A204.1 (cell line): ENCODE measurements around the gene AGBL5.
"Not testable (repeated sequence)": the region's sequence is repeated elsewhere in the genome, so short reads cannot be mapped to it uniquely, and the experiment has no call there.

Experiments used
- FAIRE-seq: peaks from 2 replicates; lab custom pipeline; 2012; peaks lifted over from hg19 to GRCh38; lab: Jason Lieb, UNC

Gene AGBL5

DNA sequence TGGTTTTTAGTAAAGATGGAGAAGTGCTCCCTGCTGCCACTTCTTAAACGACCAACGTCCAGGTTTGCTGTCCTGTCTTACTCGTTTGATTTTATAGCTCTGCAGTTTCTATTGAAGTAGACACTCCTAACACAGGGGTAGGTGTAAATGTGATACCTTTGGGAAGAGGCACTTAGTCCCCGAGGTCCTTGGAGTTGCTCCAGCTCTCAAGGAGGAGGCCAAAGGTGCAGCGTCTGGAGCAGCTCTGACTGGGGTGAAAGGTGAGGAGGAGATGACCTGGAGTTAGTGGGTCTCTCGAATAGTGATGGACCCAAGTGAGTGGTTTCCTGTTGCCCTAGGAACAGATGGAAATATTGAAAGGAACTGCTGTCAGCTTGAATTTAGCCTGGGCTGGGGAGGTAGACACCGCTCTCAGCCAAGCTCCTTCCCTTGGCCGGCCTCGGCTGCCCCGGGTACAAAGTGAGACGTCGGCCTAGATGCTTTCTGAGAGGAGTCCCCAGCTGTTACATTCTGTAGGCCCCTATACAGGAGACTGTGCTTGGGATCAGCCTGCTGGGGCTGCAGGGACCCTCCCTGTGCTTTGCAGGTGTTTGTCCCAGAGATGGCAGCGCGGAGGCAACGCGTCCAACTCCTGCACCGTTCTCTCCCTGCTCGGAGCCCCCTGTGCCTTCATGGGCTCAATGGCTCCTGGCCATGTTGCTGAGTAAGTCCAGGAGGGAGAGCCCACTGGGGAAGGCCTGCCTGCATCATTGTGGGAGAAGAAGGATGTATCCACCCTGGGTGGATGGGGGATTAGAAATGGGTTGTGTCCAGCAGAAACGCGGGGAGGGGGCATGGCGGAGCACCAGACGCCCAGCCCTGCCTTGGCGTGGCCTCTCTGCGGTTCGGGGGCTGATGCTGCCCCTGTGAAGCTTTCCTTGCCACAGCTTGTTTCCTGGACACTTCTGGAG lies 40.6 kb downstream of the AGBL5 start:
- FAIRE-seq: no peak

- no peak for FAIRE-seq
Measured at GRCh38 chr2:27092696-27093429, 41.4 kb downstream of the AGBL5 start.

DNA sequence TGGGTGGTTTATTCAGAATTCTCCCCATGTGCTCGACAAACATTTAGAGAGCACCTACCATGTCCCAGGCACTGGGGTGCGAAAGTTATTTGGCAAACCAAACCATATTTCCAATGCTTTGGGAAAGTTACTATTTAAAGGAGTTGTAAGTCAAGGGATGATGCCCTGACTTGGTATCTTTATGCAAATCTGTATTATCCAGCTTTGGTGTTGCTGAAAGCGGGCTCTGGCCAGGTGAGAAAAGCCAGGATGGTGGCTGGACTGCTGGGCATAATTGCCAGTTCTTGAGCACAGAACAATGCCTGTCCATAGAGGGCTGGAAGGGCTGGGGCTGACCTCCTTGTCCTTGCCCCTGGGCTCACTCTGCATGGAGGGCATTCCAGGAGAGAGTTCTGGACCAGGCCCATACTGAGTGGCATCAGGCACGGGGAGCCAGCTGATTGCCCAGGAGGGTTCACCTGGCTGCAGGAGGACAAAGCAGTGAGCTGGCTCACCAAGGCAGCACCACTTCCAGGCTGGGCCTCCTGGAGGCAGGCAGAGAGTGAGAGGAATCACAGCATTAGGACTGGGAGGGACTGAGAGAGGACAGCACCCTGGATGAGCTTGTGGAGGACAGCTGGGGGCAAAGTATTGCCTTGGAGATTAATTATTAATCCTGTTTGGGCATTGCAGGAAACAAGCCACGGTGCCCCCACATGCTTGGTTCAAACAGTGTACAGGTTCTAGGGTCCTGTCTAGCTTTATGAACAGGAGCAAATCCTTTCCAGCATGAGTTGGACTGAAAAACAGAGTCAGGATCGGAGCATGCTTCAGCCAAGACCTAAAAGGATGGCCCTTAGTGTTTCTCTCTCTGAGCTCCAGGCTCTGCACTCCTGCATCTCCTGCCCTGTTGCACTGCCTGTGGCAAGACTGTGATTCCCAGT lies 42.2 kb downstream of the AGBL5 start:
- FAIRE-seq: no peak

- no peak for FAIRE-seq
Measured at GRCh38 chr2:27094353-27094984, 43.0 kb downstream of the AGBL5 start.

- no peak for FAIRE-seq
Measured at GRCh38 chr2:27095427-27095744, 43.9 kb downstream of the AGBL5 start.

GRCh38 chr2:27095745-27096651 lies 44.5 kb downstream of the AGBL5 start:
- no peak for FAIRE-seq

DNA sequence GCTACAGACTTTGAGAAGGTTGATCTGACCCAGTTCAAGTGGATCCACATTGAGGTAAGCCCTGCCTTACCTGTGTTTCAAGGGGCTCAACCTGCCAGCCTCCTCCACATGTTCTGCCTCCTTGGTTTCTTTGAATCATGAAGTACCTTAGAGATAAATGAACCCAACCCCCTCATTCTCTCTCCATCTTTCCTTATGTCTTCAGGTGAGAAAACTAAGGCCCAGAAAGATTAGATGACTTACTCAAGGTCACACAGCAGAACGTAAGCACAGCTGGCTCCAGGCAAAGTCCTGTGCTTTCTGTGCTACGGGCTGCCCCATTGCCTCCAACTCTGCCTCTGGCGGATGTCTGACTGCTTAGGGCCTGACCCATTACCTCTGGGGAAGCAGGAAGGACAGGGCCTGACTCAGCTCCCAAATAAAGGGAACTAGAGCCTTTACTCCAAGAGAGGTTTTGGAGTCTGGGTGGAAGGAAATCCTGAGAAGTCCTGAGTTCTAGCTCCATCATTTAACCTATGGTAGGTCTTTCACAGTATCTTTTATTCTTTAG lies 45.4 kb downstream of the AGBL5 start:
- no peak for FAIRE-seq

- FAIRE-seq: no peak
Measured at GRCh38 chr2:27097341-27097740, 45.9 kb downstream of the AGBL5 start.

DNA sequence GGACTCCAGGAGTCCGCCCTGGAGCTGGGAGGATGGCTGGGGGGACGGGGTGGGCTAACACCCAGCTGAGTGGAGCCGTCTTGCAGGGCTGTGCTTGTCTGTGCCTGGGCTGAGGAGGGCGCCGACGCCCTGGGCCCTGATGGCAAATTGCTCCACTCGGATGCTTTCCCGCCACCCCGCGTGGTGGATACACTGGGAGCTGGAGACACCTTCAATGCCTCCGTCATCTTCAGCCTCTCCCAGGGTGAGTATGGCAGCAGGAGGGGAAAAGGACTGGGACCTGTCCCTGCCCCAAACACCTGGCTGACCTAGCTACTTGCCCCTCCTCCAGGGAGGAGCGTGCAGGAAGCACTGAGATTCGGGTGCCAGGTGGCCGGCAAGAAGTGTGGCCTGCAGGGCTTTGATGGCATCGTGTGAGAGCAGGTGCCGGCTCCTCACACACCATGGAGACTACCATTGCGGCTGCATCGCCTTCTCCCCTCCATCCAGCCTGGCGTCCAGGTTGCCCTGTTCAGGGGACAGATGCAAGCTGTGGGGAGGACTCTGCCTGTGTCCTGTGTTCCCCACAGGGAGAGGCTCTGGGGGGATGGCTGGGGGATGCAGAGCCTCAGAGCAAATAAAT lies 48.0 kb downstream of the AGBL5 start:
- no peak for FAIRE-seq

DNA sequence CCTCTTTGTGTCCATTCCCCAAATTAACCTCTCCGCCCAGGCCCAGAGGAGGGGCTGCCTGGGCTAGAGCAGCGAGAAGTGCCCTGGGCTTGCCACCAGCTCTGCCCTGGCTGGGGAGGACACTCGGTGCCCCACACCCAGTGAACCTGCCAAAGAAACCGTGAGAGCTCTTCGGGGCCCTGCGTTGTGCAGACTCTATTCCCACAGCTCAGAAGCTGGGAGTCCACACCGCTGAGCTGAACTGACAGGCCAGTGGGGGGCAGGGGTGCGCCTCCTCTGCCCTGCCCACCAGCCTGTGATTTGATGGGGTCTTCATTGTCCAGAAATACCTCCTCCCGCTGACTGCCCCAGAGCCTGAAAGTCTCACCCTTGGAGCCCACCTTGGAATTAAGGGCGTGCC lies 48.6 kb downstream of the AGBL5 start:
- FAIRE-seq: no peak

DNA sequence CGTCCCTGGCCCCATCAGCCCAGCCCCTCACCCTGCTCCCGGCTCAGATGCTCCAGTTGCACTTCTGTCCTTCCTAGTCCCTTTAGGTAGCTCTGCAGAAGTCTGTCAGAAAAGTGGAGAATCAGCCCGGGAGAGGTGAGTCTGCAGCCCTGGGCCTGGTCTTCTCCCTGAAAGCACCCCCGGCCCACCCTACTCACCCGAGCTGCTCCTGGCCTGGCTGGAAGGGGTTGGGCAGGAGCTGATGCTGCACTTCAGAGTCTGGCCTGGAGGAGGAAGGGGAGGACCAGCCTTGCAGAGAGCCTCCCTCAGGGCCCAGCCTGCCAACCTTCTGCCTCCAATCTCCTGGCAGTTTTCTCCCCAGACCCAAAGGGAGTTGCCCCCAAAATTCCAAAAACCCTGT lies 50.9 kb downstream of the AGBL5 start:
- no peak for FAIRE-seq

DNA sequence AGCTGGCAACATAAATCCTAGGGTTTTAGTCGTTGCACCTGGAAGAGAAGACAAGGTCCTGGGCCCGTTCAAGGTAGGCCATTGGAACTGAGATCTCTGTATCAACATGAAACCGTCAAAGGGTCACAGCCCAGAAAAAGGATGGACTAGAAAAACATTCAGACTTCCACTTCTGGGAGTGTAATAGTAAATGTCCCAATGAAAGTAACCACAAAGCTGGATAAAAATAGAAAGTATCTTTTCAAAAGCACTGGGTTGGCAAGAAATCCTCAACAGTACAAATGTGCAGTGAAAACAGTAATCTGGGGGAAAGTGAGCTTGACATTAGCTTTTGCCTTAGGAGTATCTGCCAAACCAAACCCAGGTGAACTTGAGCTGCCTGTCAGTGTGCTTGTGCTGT lies 54.5 kb downstream of the AGBL5 start:
- no peak for FAIRE-seq

GRCh38 chr2:27108221-27108620 lies 56.8 kb downstream of the AGBL5 start:
- FAIRE-seq: no peak

GRCh38 chr2:27109083-27109482 lies 57.6 kb downstream of the AGBL5 start:
- FAIRE-seq: no peak

- FAIRE-seq: not testable (repeated sequence)
Measured at GRCh38 chr2:27110603-27111352, 59.3 kb downstream of the AGBL5 start.

DNA sequence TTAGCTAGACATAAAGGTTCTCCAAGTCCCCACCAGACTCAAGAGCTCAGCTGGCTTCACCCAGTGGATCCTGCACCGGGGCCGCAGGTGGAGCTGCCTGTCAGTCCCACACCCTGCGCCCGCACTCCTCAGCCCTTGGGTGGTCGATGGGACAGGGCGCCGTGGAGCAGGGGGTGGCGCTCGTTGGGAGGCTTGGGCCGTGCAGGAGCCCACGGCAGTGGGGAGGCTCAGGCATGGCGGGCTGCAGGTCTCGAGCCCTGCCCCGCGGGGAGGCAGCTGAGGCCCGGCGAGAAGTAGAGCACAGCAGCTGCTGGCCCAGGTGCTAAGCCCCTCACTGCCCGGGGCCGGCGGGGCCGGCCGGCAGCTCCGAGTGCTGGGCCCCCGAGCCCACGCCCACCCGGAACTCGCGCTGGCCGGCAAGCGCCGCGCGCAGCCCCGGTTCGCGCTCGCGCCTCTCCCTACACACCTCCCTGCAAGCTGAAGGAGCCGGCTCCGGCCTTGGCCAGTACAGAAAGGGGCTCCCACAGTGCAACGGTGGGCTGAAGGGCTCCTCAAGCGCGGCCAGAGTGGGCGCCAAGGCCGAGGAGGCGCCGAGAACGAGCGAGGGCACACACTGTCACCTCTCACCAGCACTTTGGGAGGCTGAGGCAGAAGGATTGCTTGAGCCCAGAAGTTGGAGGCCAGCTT lies 60.1 kb downstream of the AGBL5 start:
- not testable (repeated sequence) for FAIRE-seq

GRCh38 chr2:27115519-27115918 lies 64.1 kb downstream of the AGBL5 start:
- no peak for FAIRE-seq

GRCh38 chr2:27117995-27118524 lies 66.6 kb downstream of the AGBL5 start:
- no peak for FAIRE-seq
